Stimulated activated CD8-positive, alpha-beta memory T cell treated with anti-CD3 and anti-CD28 coated beads, Interleukin-15, amount 100 ng/mL, for 1 hour (primary cell): ENCODE results near the gene TENT5C.

ENCODE experiments used
- DNase-seq: peaks from one replicate; pipeline ENCODE4 v3.0.0-alpha.2; 2020; ENCODE audit warnings: low read depth

Gene TENT5C

DNA sequence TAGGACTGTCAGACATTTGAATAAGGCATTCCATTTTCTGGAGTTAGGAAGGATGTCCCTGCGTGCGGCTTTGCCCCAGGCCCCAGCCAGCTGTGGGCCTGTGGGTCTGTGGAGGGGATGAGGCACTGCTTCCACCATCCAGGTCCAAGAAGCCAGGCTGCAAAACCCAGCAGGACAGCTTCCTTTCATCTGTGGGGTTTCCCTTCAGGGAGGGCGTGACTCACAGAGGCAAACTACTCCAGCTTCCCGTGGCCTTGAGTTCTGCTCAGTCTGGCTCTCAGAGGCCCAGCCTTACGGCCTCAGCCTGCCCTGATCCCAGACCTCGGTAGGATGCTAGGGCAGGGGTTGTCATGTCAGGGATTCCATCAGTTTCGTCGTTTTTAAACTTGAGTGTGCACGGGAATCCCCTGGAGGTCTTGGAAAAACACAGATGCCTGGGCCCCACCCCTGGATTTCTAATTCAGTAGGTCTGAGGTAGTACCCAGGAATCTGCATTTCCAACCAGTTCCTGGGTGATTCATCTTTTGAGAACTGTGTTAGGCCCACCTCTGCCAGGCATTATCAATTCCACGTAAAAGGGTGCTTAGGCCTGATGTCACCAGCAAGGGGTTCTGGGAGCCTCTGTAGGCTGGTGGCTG, 32.3 kb upstream of the TENT5C start:
- DNase-seq = no peak

DNA sequence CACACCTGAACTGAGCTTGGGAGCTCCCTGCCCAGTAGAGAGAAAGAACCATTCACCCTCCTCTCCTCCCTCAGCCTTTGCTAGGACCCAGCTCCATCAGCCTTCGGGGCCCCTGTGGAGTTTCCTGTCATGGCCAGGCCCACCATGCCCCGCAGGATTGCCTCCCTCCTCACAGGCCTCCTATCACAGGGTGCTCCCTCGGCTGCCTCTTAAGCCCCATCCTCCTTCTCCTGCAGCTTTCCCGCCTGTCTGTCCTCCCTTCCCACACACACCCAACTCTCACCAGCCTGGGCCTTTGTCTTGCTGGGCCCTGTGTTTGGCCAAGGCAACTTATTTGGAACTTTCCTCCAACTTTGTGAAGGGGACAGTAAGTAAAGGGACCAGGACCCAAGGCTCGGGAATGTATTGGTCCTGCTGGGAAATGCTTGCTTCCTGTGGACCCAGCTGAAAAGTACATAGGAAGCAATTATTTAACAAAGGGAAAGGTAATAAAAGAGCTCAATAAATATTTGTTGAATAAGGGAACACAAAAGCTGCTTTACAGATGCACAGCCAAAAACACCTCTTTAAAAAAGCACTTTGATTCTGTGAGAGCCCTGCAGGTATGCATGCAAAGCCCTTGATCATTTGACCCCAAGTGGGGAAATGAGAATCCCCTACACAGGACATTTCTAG, 31.6 kb upstream of the TENT5C start:
- no peak for DNase-seq

DNA sequence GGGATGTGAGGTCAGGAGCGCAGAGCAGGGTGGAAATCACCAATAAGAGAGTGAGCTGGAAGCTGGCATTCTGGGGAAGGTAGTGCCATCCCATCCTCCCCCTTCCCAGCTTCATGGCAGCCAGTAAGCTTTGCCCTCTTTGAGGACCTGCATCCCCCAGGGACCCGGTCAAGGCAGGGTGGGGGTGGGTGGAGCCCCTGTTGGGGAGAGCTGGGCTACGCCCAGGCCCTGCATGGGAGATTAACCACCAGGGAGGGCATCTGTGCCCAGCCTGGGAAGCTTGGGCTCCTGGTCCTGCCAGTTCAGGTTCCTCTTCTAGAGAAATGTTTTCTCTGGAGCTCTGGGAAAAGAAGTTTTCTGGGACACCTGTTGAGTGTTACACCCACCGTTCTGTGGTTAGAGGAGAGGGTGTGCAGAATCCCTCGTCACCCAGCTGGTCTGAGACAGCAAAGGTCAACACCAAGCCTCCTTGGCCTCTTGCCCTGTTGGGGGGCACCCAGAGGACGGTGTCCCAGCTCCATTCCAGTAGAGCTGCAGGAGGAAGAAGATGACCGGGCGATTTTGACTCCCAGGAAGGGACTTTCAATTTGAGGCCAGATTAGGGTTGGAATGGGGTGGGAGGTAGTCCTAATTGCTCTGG, 30.1 kb upstream of the TENT5C start:
- DNase-seq = no peak

DNA sequence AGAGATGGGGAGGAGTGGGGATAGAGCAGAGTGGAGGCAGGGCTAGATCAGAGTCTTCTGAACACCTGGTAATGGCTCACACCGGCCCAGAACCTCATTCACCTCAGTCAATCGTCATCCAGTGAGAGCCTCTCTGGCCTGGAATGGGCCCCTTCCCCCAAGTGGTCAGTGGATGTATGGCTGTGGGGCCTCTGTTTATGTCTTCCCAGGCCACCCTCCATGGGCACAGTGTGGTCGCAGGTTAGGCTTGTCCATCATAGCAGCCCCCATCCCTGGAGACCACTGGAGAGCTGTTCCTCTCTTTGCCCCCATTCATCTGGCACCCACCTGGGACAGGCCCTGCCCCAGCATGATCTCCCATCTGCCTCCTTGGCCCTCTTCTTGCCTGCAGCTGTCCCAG, 29.6 kb upstream of the TENT5C start:
- DNase-seq = no peak

DNA sequence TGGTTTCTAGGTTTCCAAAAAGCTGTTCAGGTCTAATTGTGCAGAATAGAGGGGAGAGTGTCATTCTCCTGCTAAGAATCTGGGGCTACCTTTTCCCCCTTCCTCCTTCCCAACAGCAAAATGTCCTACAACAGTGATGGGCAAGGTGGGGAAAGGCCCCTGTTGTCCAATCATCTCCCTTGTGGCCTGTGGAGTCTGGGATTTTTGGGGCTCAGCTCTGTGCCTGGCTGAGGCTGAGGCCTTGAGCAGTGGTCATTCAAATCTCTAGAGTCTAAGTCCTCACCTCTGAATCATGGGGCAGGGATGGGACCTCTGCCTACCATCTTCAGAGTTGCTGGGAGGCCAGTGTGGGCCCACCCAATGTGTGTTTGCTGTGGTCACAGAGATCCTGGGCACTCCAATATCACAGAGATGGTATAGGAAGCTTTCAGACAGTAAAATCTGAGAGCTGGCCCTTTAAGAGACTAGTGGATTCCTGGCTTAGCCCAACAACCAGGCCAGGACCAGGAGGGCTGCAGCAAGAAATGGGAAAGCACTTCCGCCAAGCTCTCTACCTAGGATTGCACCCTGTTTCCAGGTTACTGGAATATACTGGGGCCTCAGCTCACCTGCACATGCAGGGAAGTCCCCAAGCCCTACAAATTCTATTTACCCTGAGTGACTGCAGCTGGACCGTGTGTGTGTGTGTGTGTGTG, 28.5 kb upstream of the TENT5C start:
- no peak for DNase-seq

DNA sequence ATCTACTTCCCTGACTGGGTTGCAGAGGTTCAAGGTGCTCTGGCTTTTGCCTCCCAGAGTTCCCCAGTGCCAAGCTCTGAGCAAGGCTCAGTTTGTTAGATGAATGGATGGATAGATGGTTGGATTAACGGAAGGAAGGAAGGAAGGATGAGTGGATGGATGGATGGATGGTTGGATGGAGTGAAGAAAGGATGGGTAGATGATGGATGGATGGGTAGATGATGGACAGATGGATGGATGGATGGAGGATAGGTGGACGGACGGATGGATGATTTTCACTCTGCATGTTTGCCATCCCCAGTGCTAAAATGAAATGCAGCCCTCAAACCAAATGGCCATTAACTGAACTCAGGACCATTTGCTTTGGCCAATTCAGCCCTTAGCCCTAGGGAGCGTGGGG, 27.4 kb upstream of the TENT5C start:
- no peak for DNase-seq

DNA sequence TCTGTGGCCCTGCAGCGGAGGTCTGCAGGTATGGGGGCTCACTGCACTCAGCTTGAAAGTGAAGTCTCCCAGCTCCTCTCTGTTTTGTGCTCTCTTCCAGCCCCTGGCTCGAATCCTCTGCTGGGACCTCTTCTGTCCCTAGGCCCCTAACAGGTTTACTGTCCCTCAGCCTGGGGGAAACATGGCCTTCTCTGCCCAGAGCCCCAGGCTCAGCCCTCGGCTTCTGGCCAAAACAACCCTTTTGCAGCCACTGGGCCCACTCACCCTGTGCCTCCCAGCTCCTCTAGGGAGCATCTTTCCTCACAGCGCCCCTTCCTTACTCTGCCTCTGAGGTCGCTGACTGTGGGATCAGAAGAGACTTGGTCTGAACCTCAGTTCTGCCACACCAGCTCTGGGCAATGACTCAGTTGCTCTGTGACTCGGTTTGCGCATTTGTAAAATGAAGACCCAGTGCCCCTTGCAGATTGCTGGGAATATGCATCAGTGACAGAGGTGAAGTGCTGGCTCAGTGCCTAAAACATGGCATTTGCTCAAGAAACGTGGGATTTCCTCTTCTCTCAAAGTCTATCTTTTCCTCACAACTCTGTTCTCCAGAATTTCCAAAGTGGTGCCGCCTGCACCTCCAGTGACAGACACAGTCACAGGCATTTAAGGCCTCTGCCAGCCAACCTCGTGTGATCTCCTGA, 26.5 kb upstream of the TENT5C start:
- DNase-seq = no peak

DNA sequence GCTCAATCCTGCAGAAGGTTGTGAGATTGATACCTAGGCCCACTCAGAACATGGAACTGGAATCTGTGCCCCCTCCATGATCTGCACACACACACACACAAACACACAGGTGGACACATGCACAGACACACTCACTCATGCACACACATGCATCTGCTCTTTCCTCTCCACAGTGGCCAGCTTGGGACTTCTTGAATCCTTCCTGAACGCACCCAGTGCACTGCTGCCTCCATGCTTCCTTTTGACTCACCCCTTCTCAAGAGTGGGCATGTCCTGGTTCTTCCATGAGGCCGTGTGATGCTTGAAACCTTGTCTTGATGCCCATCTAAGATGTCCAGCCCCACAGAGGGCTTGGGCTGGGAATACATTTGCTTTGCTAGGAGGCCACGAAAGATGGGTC, 25.4 kb upstream of the TENT5C start:
- DNase-seq = no peak

DNA sequence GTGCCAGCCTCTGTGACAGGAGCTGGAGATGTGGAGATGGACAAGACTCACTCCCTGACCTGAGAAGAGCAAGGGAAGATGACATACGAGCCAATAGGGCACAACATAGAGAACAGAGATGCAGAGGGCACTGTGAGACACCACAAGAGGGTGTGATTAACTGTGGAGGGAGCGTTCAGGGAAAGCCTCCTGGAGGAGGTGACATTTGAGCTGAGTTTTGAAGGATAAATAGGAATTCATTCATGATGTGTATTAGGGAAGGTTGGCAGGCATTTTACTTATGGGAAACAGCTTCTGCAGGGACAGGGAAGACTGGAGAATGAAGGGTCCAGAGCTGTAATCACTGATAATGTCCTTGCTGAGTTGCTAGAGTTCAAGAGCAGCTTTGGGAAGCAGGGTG, 25.0 kb upstream of the TENT5C start:
- DNase-seq = no peak

DNA sequence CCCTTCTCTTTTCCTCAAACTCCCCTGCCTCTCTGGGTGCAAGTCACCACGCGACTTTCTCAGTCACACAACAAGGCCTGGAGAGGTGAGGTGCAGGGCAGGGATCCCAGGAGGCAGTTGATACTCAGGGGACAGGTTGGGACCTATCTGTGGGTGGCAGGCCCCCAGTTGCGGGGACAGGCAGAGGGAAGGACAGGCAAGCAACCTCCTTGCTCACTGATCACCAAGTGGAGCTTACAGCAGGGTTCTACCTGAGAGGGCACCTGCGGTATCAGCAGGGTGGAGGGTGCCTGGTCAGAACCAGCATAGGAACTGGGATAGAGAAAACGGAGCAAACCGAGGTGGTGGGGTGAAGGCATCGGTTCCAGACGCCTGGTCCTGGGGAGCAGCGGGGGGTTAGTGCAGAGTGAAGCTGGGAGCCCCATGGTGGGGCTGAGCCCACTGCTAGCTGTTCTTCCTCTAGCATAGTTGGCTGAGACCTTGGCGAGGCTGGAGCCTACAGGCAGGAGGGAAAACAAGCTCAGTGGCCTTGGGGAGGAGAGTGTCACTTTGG, 24.4 kb upstream of the TENT5C start:
- DNase-seq = no peak

DNA sequence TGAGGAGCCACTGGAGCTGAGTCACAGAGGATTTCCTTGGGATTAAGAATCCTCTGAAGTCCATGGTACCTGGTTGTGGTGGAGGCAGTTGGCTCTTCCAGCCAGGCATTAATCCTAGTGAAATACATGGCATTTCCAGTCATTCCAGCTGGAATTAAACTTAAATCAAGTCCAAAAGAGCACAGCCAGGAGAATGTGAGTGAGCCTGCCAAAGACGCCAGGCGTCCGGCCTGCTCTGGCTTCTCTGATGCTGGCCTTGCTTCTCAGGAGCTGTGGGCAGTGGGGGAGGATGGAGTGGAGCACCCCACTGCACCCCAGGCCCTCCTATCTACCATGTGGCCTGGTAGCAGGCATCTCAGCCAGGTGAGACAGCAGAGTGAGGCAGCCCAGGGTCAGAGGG, 23.4 kb upstream of the TENT5C start:
- no peak for DNase-seq

DNA sequence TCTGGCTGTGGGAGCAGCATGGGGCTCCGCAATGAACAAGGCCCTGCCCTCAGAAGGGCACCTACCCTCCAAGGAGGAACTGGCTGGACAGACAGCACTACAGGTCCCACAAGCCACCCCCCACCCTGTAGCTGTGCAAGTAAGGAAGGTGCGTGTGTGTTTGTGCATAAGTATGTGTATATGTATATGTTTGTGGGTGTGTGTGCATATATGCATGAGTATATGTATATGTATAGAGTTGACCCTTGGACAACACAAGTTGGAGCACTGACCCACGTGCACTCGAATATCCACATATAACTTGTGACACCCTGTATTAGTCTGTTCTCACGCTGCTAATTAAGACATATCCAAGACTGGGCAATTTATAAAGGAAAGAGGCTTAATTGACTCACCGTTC, 22.6 kb upstream of the TENT5C start:
- DNase-seq = no peak

DNA sequence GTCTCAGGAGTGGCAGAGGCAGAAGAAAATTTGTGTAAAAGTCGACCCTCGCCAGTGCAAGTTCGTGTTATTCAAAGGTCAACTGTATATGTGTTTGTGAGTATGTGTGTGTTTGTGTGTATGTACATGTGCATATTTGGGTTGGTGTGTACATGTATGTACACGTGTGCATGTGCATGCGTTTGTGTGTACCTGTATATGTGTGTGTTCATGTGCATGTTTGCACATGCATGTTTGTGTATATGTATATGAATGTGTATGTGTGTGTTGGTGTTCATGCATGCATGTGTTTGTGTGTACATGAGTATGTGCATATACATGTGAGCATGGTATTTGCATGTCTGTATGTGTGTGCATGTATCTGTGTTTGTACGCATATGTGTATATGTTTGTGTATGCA, 21.7 kb upstream of the TENT5C start:
- no peak for DNase-seq

DNA sequence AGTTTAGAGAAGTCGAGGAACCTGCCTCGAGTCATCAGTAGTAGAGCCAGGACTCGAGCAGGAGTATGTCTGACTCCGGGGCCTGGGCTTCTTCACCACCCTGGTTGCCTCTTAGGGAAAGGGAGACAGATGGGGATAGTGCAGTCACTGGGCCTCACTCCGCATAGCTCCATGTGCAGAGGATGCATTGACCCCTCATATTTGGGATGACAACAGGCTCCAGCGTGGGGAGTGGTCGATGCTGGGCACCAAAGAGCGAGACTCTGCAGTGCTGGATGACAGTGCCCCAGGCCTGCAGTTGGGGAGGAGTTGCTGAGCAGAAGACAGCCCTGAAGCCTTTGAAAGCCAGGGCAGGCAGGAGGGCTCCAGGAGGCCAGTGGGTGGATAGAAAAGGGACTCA, 20.8 kb upstream of the TENT5C start:
- DNase-seq = no peak

DNA sequence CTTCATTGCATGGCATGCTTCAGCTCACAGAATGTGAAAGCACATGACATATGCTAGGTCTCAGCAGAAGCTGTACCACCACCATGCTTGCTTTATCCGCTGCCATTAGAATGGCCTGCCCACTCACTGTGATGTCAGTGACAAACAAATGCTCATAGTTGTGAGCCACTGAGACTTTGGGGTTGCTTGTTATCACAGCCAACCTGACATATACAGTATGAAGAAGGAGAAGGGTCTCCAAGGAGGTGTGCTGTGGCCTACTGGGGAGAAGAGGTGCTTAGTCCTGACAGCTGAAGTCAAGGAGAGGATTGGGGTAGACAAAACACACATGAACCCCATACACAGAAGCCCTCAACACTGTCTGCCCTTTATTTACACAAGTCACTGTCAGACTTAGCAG, 19.5 kb upstream of the TENT5C start:
- DNase-seq = no peak

DNA sequence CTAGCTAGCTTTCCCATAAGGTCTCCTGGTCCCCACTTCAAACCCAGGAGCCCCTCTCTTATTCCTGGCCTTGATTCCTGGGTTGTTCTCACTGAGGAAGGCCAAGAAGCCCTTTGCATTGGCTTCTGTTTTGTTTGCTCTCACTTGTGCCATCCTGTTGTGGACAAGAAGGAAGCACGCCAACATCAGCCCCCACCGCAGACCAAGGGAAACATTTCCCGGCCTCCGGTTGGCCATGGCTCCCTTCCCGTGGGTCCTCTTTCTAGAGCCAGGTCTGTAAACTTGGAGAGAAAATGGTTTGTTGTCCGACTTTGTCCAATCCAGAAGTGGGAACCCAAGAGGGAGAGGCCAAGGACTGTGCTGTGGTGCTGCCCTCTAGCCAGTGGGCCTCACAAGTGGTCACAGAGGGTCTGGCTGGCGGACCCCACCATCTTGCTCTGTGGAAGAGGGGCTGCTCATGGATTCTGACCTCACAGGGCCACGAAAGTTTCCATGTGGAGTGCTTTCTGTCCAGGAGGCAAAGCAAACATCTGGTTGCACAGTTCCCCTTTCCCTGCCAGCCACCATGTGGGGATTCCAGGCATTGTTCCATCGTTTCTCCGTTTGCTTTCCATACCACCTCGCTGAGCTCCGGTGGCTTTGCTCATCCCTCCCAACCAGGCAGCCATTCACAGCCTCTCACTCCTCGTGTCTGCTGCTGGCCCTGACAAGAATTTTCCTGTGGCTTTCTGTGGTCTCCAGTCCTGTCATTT, 18.9 kb upstream of the TENT5C start:
- DNase-seq = no peak

DNA sequence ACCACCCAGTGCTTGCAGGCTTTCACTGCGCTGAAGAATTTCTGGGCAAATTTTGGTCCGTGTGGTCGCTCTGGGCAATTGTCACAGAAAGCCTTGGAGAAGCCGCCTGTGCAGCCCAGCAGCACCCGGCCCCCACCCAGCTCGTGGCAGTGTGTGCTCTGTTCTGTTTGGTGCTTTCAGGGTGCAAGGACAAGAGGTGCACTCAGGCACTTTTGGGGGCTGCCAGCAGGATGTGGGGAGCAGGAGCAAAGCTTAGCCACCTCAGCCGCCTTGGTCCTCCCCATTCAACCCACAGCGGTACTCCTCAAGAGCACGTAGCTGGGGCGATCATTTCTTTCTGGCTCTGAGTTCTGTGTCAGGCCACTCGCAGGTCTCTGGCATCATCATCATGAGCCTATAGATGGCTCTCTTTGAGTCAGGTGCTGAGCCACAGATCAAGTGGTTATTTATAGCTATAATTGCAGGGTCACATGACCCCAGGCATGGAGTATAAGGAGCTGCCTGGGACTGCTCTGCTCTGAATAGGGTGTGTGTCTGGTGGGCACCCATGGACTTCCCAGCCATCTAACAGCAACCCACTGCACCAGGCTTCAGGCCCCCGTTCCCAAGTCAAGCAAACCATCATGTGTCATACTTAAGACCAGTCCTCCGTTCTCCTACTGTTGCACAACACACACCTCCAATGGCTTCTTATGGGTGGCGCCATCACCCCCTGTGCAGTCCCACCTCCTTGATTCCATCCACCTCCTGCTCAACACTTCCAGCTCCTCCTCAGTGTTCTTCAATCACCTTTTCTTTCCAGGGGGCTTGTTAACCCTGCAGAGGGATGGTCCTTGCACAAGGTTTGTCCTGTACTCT, 18.1 kb upstream of the TENT5C start:
- no peak for DNase-seq

DNA sequence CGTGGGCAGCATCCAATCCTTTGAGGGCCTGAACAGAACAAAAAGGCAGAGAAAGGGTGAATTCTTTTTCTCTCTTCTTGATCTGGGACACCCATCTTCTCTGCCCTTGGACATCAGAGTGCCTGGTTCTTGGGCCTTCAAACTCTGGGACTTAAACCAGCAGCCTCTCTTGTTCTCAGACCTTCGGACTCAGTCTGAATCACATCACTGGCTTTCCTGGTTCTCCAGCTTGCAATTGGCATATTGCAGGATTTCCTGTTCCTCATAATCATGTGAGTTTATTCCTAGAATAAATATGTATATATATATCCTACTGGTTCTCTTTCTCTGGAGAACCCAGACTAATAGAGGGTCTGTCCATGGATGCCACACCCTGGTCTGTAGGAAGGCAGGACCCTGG, 16.3 kb upstream of the TENT5C start:
- DNase-seq = no peak

DNA sequence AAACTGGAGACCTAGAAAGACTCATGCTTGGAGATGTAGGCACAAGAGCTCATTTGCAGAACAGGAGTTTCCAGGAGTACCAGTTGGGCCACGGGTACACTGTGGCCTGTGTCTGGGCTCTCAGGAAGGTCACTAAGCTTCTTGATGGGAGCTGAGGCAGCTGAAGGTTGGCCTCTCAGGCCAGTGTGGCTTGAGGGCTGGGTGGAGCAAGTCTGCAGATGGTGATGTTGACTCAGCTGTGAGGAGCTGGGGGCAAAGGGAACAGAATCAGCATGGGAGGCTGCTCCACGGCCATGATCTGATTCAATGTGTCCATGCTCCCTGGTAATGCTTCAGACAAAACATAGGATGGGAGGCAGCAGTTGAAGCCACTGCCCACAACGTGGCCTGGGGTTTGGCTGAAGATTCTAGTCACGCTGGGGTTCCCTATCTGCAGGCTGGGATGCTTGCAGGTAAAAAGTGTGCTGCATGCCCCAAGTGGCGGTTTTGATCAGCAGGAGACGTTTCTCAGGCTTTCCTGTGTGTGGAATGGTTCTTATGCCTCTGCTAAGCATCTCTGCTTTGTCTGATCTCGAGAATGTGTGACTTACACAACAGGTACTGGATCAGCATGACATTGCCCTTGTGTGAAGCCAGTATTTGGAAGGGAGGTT, 15.4 kb upstream of the TENT5C start:
- no peak for DNase-seq

DNA sequence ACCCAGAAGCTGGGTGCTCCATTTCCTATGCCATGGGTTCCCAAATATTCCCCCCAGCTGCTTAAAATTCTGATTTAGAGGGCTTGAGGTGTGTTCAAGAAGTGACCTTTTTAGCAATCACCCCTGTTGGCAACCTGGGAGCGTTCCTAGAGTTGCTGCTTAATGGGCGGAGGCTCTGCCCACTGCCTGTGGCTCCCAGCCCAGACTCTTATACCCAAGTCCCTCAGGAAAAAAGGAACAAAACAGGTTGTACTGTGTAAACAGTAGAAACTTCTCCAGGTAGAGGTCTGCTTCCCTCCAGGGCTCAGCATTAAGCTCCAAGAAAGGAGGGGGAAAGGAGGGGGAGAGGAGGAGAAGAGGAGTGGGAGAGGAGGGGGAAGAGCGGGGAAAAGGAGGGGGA, 14.6 kb upstream of the TENT5C start:
- DNase-seq = no peak
